Measurements from ENCODE around the gene KCNE4.

DNA sequence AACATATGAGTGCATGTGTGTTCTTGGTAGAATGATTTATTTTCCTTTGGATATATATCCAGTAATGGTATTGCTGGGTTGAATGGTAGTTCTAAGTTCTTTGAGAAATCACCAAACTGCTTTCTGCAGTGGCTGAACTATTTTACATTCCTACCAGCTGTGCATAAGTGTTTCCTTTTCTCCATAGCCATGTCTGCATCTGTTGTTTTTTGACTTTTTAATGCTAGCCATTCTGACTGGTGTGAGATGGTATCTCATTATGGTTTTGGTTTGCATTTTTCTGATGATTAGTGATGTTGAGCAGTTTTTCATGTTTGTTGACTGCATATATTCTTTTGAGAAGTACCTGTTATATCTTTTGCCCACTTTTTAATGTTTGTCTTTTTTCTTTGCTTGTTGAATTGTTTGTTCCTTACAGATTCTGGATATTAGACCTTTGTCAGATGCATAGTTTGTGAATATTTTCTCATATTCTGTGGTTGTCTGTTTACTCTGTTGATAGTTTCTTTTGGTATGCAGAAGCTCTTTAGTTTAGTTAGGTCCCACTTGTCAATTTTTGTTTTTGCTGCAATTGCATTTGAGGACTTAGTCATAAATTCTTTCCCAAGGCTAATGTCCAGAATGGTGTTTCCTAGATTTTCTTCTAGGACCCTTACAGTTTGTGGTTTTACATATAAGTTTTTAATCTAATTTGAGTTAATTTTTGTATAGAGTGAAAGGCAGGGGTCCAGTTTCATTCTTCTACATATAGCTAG is 17.6 kb upstream of the KCNE4 start:
- TF ChIP-seq CTCF (conservative IDR thresholded peaks at IDR 0.05; ENCODE audit: low read depth in 2 of 2) (no peak), REST (IDR thresholded peaks at IDR 0.05; ENCODE audit: unreplicated experiment) (no peak), POLR2AphosphoS5 (IDR thresholded peaks at IDR 0.05; ENCODE audit: low read depth) (no peak), CREB1 (CRISPR knock-in tag; IDR thresholded peaks at IDR 0.05; ENCODE audit: low read depth) (no peak), EZH2 (IDR thresholded peaks at IDR 0.05; ENCODE audit: low read depth, unreplicated experiment) (no peak), NANOG (IDR thresholded peaks at IDR 0.05; ENCODE audit: borderline replicate concordance) (no peak), STAT1 (IDR thresholded peaks at IDR 0.05; ENCODE audit: unreplicated experiment) (no peak), ZNF462 (CRISPR knock-in tag; IDR thresholded peaks at IDR 0.05) (no peak)

All from GM23338 (cell line).